GM18517 (cell line): ENCODE measurements around the gene COPS7B.
"Not testable (repeated sequence)": the region's sequence is repeated elsewhere in the genome, so short reads cannot be mapped to it uniquely, and the experiment has no call there.

ENCODE experiments used
- ATAC-seq: cut with Tn5 transposase; IDR thresholded peaks from one replicate; pipeline ENCODE4 v1.9.1; 2021; ENCODE audit warnings: mild to moderate bottlenecking, moderate library complexity; ENCODE audit not compliant: unreplicated experiment

COPS7B gene

DNA sequence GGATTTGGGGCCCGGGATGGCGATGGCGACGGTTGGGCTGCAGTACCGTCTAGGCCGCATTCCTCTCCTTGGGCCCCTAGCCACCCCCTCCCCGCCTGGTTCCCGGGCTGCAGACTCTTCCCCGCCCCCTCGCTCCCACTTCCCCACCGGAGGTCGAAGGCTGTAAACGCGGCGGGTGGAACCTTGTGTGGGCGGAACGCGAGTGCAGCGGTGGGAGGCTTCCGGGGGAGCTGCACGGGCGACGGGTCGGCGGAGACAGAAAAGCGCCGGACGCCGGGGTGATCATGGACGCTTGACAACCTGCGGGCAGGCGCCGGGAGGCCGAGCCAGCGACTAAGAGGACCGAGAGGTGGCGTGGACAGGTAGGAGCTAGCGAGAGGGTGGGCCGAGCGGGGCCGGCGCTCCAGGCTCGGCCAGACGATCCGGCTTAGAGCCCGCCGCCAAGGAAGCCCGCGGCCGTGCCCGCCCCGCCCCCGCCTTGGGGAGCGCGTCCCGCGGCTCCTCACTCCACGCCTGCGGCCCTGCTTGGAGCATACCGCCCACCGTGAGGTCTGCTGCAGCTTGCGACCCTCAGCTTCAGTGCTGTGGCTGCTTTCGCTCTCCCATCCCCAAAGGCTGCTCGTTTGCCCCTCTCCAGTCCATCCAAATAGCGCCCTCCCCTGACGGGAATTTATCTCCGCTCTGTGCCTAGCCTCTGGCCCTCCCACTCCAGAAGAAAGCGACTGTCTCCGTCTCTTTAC, at the start of gene COPS7B:
Gene COPS7B, plus strand, starts transcription at position 269 of the 740 bp plus-strand sequence. CDS start 2,126 bp downstream, outside the sequence.
- ATAC-seq, result peak; percentile 39

DNA sequence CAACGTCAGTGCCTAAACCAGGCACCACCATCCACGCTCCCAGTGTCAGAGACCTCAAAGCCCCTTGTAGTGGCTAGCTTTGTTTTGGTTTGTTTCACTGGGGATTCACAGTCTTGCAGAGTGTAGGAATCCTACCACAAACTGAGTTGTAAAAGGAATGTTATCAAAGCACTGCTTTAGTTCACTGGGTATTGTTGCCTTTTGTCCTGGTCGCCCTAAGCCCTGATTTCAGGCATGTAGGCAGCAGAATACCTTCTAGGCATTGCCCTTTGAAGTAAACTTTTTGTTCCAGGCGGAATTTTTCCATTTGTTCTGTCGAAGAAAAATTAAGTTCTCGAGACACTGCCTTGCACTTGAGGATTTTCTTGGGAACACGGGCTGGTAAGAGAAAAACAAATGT, 48.5 kb upstream of the COPS7B start:
- ATAC-seq, result no peak

DNA sequence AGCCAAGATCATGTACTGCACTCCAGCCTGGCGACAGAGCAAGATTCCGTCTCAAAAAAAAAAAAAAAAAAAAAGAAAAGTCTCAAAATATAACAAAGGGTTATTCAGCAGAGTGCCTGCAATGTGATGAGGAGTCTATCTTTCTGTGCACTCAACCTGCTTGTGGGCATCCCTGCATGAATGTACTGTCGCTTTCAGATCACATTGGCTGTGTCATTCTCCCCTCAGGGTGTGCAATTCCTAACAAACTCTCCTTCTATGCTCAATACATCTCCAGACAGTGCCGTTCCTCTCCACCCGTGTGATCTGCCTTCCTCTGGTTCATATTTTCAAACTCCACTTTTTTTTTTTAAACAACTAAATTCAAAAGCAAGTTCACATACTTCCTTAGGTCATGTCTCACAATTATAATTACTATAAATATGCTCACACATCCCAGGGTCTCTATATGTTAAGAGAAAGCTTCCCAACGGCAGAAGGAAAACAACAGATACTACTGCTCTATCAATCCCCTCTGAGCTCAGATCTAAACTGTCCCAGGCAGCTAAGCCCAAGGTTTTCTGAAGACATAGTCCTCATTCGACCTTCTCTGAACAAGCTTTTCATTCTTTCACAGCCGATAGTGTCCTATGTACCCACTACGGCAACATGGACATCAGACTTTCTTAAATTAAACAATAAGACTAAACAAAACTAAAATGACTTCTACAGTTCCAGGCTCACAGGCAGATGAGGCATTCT, 42.7 kb upstream of the COPS7B start:
- no peak for ATAC-seq

- no peak for ATAC-seq
These were observed 40.8 kb upstream of the COPS7B start for GRCh38 chr2:231745303-231746038.

GRCh38 chr2:231748153-231748896, 37.9 kb upstream of the COPS7B start:
- not testable (repeated sequence) for ATAC-seq

GRCh38 chr2:231749016-231749415, 37.2 kb upstream of the COPS7B start:
- not testable (repeated sequence) for ATAC-seq

DNA sequence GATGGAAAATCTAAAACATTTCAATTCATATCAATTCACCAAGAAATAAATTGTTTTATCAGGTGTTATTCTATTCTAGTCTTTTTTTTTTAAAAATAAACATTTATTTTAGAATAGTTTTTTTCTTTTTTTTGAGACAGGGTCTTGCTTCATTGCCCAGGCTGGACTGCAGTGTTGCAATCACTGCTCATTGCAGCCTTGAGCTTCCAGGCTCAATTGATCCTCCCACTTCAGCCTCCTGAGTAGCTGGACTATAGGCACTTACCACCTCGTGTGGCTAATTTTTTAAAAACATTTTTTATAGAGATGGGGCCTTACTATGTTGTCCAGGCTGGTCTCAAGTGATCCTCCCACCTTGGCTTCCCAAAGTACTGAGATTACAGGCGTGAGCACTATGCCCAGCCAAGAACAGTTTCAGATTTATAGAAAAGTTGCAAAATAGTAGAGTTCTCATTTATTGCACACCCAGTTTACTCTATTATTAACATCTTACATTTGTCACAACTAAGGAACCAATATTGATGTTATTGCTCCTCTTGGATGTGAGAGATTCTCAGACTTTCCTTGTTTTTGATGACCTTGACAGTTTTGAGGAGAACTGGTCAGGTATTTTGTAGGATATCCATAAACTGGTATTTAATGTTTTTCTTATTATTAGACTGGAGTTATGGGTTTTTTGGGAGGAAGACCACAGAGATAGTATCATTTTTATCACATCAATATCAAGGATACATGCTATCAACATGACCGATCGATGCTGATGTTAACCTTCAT, 35.0 kb upstream of the COPS7B start:
- ATAC-seq, result no peak

GRCh38 chr2:231752061-231752460, 34.2 kb upstream of the COPS7B start:
- no peak for ATAC-seq

DNA sequence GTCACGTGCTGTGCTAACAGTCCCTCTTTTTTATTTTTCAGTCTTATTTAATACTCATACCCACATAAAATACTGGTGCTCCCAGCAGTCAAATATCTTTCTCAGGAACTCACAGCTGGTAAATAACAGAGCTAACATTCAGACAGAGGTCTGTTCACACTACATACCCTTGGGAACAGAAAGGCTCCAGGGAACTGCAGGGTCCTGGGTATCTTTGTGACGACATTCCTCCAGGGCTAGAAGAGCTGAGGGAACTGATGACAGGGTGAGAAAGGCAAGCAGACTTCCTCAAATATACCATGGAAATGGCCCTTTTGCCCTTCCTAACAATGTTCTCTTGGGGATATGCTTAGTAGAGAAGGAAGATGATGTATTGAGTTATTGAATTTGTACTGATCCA, 24.5 kb upstream of the COPS7B start:
- ATAC-seq, result no peak

DNA sequence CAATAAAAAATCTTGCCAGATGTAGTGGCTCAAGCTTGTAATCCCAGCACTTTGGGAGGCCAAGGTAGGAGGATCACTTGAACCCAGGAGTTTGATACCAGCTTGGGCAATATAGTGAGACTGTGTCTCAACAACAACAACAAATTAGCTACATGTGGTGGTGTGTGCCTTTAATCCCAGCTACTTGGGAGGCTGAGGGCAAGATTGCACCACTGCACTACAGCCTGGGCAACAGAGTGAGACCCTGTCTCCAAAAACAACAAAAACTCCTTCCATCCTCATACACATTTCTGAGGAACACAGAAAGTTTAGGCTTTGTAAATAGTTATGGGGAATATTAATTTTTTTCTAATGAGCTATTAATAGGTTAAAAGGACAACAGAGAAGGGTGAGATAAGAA, 22.1 kb upstream of the COPS7B start:
- no peak for ATAC-seq

- ATAC-seq, result no peak
These were observed 21.5 kb upstream of the COPS7B start for GRCh38 chr2:231764760-231765159.

DNA sequence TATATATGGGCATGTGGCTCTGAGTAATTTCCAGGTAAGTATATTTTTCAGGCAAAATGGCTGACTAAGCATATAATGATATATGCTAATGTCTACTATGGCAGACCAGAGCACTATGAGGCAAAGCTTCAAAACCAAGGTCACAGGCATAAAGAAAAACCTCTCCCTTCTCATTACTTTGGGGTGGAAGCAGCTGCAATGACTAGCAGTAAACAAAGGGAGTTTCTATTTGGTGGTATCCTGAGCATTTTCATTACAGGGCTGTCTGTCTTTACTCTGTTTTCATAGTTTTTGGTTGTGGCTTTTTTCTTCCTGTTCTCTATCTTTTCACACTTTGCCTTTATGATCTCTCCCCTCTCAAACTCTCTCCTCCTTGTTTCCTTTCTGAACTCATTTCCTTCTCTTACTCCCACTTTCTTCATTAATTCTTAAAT, 20.7 kb upstream of the COPS7B start:
- no peak for ATAC-seq

- ATAC-seq, result no peak
These were observed 16.8 kb upstream of the COPS7B start for GRCh38 chr2:231769170-231770136.

GRCh38 chr2:231780123-231780908, 5.9 kb upstream of the COPS7B start:
- no peak for ATAC-seq

GRCh38 chr2:231780909-231781797, 5.1 kb upstream of the COPS7B start, which contains the start of gene PDE6D:
Gene PDE6D (minus strand): TSS chr2:231781282. CDS start chr2:231781114, 168 bp downstream.
- ATAC-seq, result peak; percentile 94

GRCh38 chr2:231781798-231782726, 4.2 kb upstream of the COPS7B start:
- ATAC-seq, result no peak
